Activated CD8-positive, alpha-beta T cell treated with anti-CD3 and anti-CD28 coated beads, Interleukin-2, amount 10 ng/mL, durations not matched to agents 7 days and 5 days (primary cell): Measurements from ENCODE around the gene GNAI3. TPM values are rescaled to one million over a fixed set of nuclear protein-coding genes. Genes with fewer than 3 reads are reported as not detected.
A peak's percentile ranks its signal among the peaks of the same experiment; 100 is the strongest.

Source experiments
- ATAC-seq: fragments of 150-1000 bp; cut with Tn5 transposase; one replicate; pipeline ENCODE4 v1.10.0; 2021; ENCODE audit warnings: moderate library complexity
- CTCF ChIA-PET: fragments of 350-600 bp; sonication (Branson Sonifier 250); formaldehyde crosslinking; loops from one replicate; lab custom pipeline; 2021; ENCODE audit warnings: antibody characterized with exemption; lab: Charles Lee
- POLR2A ChIA-PET: fragments of 350-600 bp; sonication (Branson Sonifier 250); formaldehyde crosslinking; loops from one replicate; lab custom pipeline; 2021; ENCODE audit warnings: antibody characterized with exemption; lab: Charles Lee
- DNase-seq: peaks from one replicate; pipeline ENCODE4 v3.0.0-alpha.2; 2020
- H3K27ac Mint-ChIP-seq: one replicate; pipeline ENCODE4 v1.8.0; 2021; ENCODE audit warnings: mild to moderate bottlenecking, mixed read lengths
- H3K27me3 Mint-ChIP-seq: one replicate; pipeline ENCODE4 v1.8.0; 2021; ENCODE audit warnings: low read depth, mixed read lengths
- H3K36me3 Mint-ChIP-seq: one replicate; pipeline ENCODE4 v1.8.0; 2021; ENCODE audit warnings: low read depth, mixed read lengths
- H3K4me1 Mint-ChIP-seq: one replicate; pipeline ENCODE4 v1.8.0; 2021; ENCODE audit warnings: low read depth, mixed read lengths
- H3K4me3 Mint-ChIP-seq: one replicate; pipeline ENCODE4 v1.8.0; 2021; ENCODE audit warnings: mild to moderate bottlenecking, mixed read lengths
- H3K9me3 Mint-ChIP-seq: one replicate; pipeline ENCODE4 v1.8.0; 2022; ENCODE audit warnings: mixed read lengths; ENCODE audit not compliant: insufficient read depth
- total RNA-seq, 2 experiments: library from RNA; stranded (reverse); gene quantifications; one replicate each; pipeline ENCODE4 v1.2.3, GENCODE V29; 2021

GNAI3 gene
- total RNA-seq, 2 experiments from 2014 or later = 9.6 to 10.2 TPM

DNA sequence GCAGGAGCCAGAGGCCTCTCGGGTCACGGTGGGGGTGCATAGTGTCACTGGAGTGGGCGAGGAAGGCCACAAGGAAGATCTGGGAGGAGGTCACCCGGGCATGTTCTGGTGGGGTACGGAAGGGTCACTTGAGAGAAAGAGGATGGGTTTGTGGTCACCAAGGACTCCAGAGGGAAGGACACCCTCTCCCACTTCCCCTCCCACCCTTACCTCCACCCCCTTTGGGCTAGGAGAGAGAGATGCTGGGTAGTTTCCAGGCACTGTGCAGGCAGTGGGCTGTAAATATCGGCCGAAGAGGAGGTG is 39.6 kb upstream of the GNAI3 start:
- CTCF ChIA-PET = interaction anchor here (1.7 to 33.2 kb wide), 3 partner anchors 9 to 25 kb away, joined by 6 to 1507 read pairs (median 480); partner anchors contain the start of genes ATXN7L2, CYB561D1 and GPR61

DNA sequence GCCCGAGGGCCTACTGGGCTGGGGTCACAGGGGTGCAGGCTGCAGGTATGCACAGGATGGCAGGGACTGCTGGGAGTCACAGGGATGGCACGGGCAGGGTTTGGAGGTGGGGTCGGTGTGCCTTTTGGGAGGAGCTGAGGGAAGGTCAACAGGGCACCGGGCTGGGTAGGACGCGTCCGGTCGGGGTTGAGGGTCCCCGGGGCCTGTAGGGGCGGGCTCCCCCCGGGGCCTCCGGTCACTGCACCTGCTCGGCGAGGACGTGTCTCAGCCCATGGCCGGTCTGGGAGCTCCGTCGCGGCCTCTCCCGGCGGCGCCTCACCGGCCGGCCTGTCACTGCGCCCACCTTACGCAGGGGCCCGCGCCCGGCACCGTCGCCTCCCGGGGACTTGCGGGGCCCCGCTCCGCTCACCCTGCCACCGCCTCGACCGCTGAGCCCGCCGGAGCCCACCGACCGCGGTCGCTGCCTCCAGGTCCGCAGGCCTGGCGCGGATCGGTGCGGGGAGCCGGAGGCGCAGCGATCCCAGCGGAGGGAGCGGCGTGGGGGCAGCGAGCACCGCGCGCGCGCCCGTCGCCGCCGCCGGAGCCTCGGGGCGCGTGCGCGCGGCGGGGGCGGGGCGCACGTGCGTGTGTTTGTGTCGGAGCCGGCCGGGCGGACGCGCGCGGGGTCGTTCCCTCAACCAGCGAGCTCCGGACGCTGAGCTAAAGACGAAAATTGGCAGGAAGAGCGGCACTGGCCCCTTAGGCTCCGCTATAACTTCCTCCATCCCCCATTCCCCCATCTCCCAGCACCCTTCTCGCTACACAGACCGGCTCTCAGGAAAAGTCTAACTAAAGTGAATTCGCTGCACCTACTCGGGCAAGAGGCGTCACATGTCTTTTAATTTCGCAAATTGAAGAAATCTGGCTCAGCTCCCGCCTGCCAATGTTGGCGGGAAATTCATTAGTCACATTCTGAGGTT is 39.0 kb upstream of the GNAI3 start, which contains the start of gene AMIGO1:
Gene AMIGO1, minus strand, starts transcription at position 552 of the 959 bp plus-strand sequence. CDS start 815 bp downstream, outside the sequence.
- DNase-seq = peak; percentile 61
- peaks cover 9% of the 10 kb centered on the region for H3K36me3 Mint-ChIP-seq
- H3K27ac Mint-ChIP-seq = peak within 1 kb of the TSS; percentile 68
- ATAC-seq = peak; percentile 70
- POLR2A ChIA-PET = interaction anchor here (1.0 kb wide), 1 partner anchor 14 kb away, joined by 3 read pairs; no protein-coding TSS in a partner anchor
- H3K4me1 Mint-ChIP-seq = peaks cover 39% of the 10 kb centered on the region
- H3K27me3 Mint-ChIP-seq = peaks cover 12% of the 10 kb centered on the region
- no peaks in the 10 kb centered on the region for H3K9me3 Mint-ChIP-seq
- H3K4me3 Mint-ChIP-seq = peak within 1 kb of the TSS; percentile 79
- CTCF ChIA-PET = interaction anchor here (1.7 to 33.2 kb wide), 4 partner anchors 9 to 131 kb away, joined by 6 to 1507 read pairs (median 243); partner anchors contain the start of genes ATXN7L2, CYB561D1 and GPR61

More for the DNA sequence above, 39.6 kb upstream of the GNAI3 start:
- POLR2A ChIA-PET = no interaction called here
- Mint-ChIP-seq H3K4me3 (peak overlapping the region; percentile 79), H3K36me3 (peaks cover 12% of the 10 kb centered on the region), H3K9me3 (no peaks in the 10 kb centered on the region), H3K27me3 (peaks cover 12% of the 10 kb centered on the region), H3K4me1 (peaks cover 44% of the 10 kb centered on the region), H3K27ac (peak overlapping the region; percentile 37)
- ATAC-seq (no peak), DNase-seq (no peak)

- peaks cover 30% of the 10 kb centered on the region for H3K4me1 Mint-ChIP-seq
- ChIA-PET CTCF (interaction anchor here (1.0 to 33.2 kb wide), 3 partner anchors 19 to 471 kb away, joined by 3 to 1507 read pairs (median 480); partner anchors contain the start of genes AHCYL1, ATXN7L2, CYB561D1 and GPR61), POLR2A (no interaction called here)
- H3K27ac Mint-ChIP-seq = no peak overlapping the region
- peaks cover 12% of the 10 kb centered on the region for H3K27me3 Mint-ChIP-seq
- DNase-seq (no peak), ATAC-seq (no peak)
- H3K9me3 Mint-ChIP-seq = no peaks in the 10 kb centered on the region
- H3K36me3 Mint-ChIP-seq = peaks cover 3% of the 10 kb centered on the region
- no peak overlapping the region for H3K4me3 Mint-ChIP-seq
Observed at GRCh38 chr1:109513110-109513710, 35.2 kb upstream of the GNAI3 start.

DNA sequence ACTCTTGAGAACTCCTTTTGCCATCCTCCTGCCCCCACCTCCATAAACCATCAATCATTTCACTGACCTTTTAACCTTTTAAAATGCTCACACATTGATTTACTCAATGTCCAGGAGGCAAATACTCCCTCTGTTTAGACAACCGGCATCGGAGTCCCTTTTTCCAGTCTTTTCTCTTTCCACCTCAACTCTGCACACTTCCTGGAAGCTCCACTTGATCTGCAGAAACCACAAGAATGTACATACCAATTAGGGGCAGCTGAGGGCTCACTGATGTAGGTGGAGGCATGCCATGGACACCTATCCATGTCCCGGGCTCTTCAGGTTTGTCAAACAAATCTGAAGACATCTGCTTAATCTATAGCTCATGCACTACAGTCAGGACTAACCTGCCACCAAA is 33.6 kb upstream of the GNAI3 start:
- CTCF ChIA-PET = interaction anchor here (1.1 to 33.2 kb wide), 4 partner anchors 19 to 470 kb away, joined by 3 to 1507 read pairs (median 242); partner anchors contain the start of genes AHCYL1, ATXN7L2, CYB561D1 and GPR61
- H3K4me3 Mint-ChIP-seq = no peak overlapping the region

DNA sequence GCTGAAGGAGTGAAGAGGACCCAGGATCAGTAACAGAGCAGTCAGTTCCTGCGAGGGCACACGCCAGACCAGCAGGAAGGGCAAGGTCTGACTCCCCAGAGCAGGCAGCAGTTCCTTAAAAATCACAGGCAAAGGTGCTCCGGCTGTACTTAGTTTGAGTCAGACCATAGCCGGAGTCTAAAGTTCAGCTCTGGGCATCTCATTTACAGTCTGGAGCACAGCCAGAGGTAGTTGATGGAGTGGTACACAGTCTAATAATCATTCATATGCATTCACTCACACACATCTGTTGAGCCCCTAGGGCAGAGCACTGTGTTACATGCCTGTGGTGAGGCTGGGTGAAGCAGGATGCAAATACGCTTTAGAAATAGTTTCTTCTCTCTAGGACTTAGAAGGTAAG is 31.5 kb upstream of the GNAI3 start:
- ChIA-PET POLR2A (no interaction called here), CTCF (interaction anchor here (25.7 to 33.2 kb wide), 2 partner anchors 17 to 23 kb away, joined by 480 to 1507 read pairs; partner anchors contain the start of genes ATXN7L2, CYB561D1 and GPR61)

More for the DNA sequence above, 33.6 kb upstream of the GNAI3 start:
- ATAC-seq = no peak
- Mint-ChIP-seq H3K9me3 (no peaks in the 10 kb centered on the region), H3K27me3 (peaks cover 11% of the 10 kb centered on the region), H3K4me1 (peaks cover 19% of the 10 kb centered on the region), H3K27ac (no peak overlapping the region), H3K36me3 (no peaks in the 10 kb centered on the region)
- POLR2A ChIA-PET = interaction anchor here (1.5 kb wide), 1 partner anchor 18 kb away, joined by 5 read pairs; no protein-coding TSS in a partner anchor
- DNase-seq = no peak

DNA sequence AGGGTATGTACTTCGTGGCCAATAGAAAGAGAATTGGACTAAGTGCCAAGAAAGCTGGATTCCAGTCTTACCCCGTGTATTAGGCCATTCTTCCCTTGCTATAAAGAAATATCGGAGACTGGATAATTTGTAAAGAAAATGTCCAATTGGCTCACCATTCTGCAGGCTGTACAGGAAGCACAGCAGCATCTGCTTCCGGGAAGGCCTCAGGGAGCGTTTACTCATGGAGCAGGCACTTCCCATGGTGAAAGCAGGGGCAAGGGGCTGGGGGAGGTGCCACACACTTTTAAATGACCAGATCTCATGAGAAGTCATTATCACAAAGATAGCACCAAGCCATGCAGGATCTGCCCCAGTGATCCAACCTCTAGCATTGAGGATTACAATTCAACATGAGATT is 31.1 kb upstream of the GNAI3 start:
- ChIA-PET CTCF (interaction anchor here (1.8 to 33.2 kb wide), 3 partner anchors 8 to 23 kb away, joined by 6 to 1507 read pairs (median 480); partner anchors contain the start of genes AMIGO1, ATXN7L2, CYB561D1 and GPR61), POLR2A (no interaction called here)
- no peaks in the 10 kb centered on the region for H3K9me3 Mint-ChIP-seq
- no peak overlapping the region for H3K27ac Mint-ChIP-seq
- no peak for ATAC-seq
- H3K36me3 Mint-ChIP-seq = no peaks in the 10 kb centered on the region
- H3K4me1 Mint-ChIP-seq = peaks cover 6% of the 10 kb centered on the region
- H3K4me3 Mint-ChIP-seq = no peak overlapping the region
- H3K27me3 Mint-ChIP-seq = peaks cover 7% of the 10 kb centered on the region
- no peak for DNase-seq

More for the DNA sequence above, 31.5 kb upstream of the GNAI3 start:
- H3K9me3 Mint-ChIP-seq = no peaks in the 10 kb centered on the region
- peaks cover 7% of the 10 kb centered on the region for H3K27me3 Mint-ChIP-seq
- H3K4me3 Mint-ChIP-seq = no peak overlapping the region
- H3K36me3 Mint-ChIP-seq = no peaks in the 10 kb centered on the region
- no peak overlapping the region for H3K27ac Mint-ChIP-seq
- H3K4me1 Mint-ChIP-seq = peaks cover 6% of the 10 kb centered on the region
- DNase-seq = no peak
- no peak for ATAC-seq

DNA sequence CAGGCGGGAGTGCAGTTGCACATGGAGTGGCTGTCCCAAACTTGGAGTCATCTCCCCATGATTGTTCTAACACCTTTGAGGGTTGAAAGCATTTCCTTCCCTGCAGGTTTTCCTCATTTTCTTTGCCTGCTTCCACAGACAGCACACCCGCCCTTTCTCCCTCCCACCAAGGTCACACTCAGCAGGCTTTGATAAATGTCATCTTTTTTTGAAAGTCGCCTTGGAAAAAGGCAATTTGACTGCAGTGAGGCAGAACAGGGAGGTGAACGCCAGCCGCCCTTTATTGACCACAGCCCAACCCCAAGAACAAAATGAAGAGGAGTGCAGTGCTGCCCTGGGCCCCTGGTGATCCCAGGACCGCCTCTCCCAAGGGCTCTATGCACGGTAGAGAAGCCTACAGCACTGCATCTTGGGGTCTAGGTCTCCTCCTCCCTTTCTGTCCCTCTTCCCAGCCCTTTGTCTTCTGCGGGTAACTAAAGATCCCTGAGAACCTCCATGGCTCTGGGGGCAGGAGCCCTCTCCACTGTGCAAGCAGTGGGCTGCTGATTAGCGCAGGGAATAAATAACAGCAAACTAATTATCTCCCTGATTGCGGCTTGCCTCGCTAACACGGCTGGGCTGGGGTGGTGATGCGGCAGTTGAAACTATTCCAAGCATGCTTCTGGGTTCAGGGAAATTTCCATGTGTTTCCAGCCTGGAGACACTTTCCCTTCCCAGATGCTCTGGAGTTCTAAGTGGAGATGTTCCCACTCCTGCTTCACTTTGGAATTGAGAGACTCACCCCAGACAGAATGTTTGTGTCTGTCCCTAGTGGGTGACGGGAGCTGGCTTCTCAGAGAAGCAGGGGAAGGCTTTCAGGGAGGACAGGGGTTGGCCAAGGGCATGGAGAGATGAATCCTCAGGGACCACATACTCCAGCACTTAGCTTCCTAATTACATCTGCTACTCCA is 27.1 kb upstream of the GNAI3 start:
- H3K9me3 Mint-ChIP-seq = no peaks in the 10 kb centered on the region
- ATAC-seq = no peak
- no peak for DNase-seq
- CTCF ChIA-PET = interaction anchor here (1.0 to 33.2 kb wide), 4 partner anchors 10 to 27 kb away, joined by 4 to 1507 read pairs (median 994); partner anchors contain the start of genes AMIGO1, ATXN7L2, CYB561D1 and GPR61
- peaks cover 6% of the 10 kb centered on the region for H3K4me1 Mint-ChIP-seq
- H3K27ac Mint-ChIP-seq = no peak overlapping the region
- H3K36me3 Mint-ChIP-seq = no peaks in the 10 kb centered on the region
- POLR2A ChIA-PET = interaction anchor here (0.5 kb wide), 1 partner anchor 29 kb away, joined by 3 read pairs; no protein-coding TSS in a partner anchor
- H3K4me3 Mint-ChIP-seq = no peak overlapping the region
- peaks cover 7% of the 10 kb centered on the region for H3K27me3 Mint-ChIP-seq

DNA sequence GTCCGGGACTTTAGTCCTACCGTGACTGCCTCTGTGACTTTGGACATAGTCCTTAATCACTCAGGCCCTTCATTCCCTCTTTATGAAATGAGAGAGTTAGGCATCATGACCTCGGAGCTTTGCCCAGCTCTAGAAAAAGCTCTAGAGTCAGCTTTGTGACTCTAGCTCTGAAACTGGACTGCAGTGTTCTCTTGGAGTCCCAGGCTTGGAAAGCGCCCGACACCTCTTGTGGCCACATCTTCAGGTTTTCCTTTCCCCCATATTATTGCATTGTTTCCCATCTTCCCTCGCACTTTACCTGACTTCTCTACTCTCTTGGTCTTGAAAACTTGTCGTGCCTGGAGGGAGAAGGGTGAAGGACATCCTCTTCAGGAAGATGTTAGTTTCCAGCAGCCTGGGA is 26.4 kb upstream of the GNAI3 start:
- no peak overlapping the region for H3K4me3 Mint-ChIP-seq
- CTCF ChIA-PET = interaction anchor here (1.0 to 26.3 kb wide), 2 partner anchors 10 to 18 kb away, joined by 4 to 1507 read pairs; partner anchors contain the start of genes AMIGO1 and CYB561D1
- H3K36me3 Mint-ChIP-seq = no peaks in the 10 kb centered on the region
- H3K4me1 Mint-ChIP-seq = peaks cover 6% of the 10 kb centered on the region
- H3K27me3 Mint-ChIP-seq = peaks cover 7% of the 10 kb centered on the region
- DNase-seq (no peak), ATAC-seq (no peak)
- H3K27ac Mint-ChIP-seq = no peak overlapping the region
- POLR2A ChIA-PET = no interaction called here
- no peaks in the 10 kb centered on the region for H3K9me3 Mint-ChIP-seq

GRCh38 chr1:109523706-109524105 is 24.7 kb upstream of the GNAI3 start:
- no peaks in the 10 kb centered on the region for H3K36me3 Mint-ChIP-seq
- CTCF ChIA-PET = interaction anchor here (2.6 to 26.3 kb wide), 2 partner anchors 9 to 19 kb away, joined by 30 to 1507 read pairs; partner anchors contain the start of genes AMIGO1 and CYB561D1
- peaks cover 7% of the 10 kb centered on the region for H3K27me3 Mint-ChIP-seq
- peaks cover 6% of the 10 kb centered on the region for H3K4me1 Mint-ChIP-seq
- no peak overlapping the region for H3K27ac Mint-ChIP-seq
- ATAC-seq = no peak
- no peaks in the 10 kb centered on the region for H3K9me3 Mint-ChIP-seq
- H3K4me3 Mint-ChIP-seq = no peak overlapping the region
- POLR2A ChIA-PET = interaction anchor here (0.7 to 1.0 kb wide), 2 partner anchors 14 to 44 kb away, joined by 3 read pairs; partner anchors contain the start of gene AMIGO1
- no peak for DNase-seq

GRCh38 chr1:109527098-109527811 is 21.2 kb upstream of the GNAI3 start:
- Mint-ChIP-seq H3K9me3 (no peaks in the 10 kb centered on the region), H3K36me3 (no peaks in the 10 kb centered on the region), H3K4me1 (peaks cover 34% of the 10 kb centered on the region), H3K4me3 (no peak overlapping the region), H3K27me3 (peaks cover 2% of the 10 kb centered on the region), H3K27ac (no peak overlapping the region)
- DNase-seq (no peak), ATAC-seq (no peak)
- ChIA-PET POLR2A (no interaction called here), CTCF (interaction anchor here (26.3 kb wide), 1 partner anchor 23 kb away, joined by 1507 read pairs; the partner anchor contains the start of genes AMIGO1 and CYB561D1)
